ENCODE data around the gene IGFBP3. TPM values are rescaled to one million over a fixed set of nuclear protein-coding genes. Genes with fewer than 3 reads are reported as not detected.
A peak's percentile ranks its signal among the peaks of the same experiment; 100 is the strongest.

Gene IGFBP3
- total RNA-seq, 1 donor from 2014 or later = 22.0 TPM

DNA sequence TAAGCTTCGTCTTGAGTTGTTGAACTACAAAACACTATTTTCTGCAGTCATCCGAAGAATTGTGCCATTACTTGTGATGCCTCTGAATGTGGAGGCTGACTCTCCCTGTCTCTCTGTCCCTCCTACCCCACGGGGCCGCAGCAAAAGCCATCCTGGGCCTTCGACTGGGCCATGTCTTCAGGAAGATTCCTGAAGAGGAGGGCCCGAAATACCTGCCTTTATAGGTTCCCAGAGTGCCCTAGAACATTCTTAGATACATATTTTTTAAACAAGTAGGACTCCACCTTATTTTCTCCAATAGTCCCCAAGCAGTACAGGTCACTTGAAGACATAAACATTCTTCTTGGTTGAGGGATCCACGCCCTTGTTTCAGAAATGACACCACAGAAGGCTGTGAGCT is 8.1 kb downstream of the IGFBP3 start:
- no peak for TF ChIP-seq EZH2 (IDR thresholded peaks at IDR 0.05)
- TF ChIP-seq, protein P1, sequence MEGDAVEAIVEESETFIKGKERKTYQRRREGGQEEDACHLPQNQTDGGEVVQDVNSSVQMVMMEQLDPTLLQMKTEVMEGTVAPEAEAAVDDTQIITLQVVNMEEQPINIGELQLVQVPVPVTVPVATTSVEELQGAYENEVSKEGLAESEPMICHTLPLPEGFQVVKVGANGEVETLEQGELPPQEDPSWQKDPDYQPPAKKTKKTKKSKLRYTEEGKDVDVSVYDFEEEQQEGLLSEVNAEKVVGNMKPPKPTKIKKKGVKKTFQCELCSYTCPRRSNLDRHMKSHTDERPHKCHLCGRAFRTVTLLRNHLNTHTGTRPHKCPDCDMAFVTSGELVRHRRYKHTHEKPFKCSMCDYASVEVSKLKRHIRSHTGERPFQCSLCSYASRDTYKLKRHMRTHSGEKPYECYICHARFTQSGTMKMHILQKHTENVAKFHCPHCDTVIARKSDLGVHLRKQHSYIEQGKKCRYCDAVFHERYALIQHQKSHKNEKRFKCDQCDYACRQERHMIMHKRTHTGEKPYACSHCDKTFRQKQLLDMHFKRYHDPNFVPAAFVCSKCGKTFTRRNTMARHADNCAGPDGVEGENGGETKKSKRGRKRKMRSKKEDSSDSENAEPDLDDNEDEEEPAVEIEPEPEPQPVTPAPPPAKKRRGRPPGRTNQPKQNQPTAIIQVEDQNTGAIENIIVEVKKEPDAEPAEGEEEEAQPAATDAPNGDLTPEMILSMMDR (IDR thresholded peaks at IDR 0.05) = no peak
- TF ChIP-seq EZH2phosphoT487 (IDR thresholded peaks at IDR 0.05) = no peak
- H3K4me1 Mint-ChIP-seq = peaks cover 2% of the 10 kb centered on the region
- Histone ChIP-seq H3K9ac (no peak overlapping the region), H3K27me3 (peaks cover 4% of the 10 kb centered on the region), H3K4me2 (no peak overlapping the region), H4K20me1 (ENCODE audit: low read depth) (no peaks in the 10 kb centered on the region), H3K4me1 (no peaks in the 10 kb centered on the region), H3K27ac (no peak overlapping the region), H3K36me3 (no peaks in the 10 kb centered on the region), H3K9me3 (ENCODE audit: low read depth) (no peaks in the 10 kb centered on the region), H3K79me2 (ENCODE audit: low read depth) (no peaks in the 10 kb centered on the region), H2AFZ (replicated peaks) (no peak overlapping the region), H3F3A (ENCODE audit: low read depth) (no peaks in the 10 kb centered on the region), H3K4me3 (no peak overlapping the region)
- peaks cover 5% of the 10 kb centered on the region for H3K27me3 Mint-ChIP-seq (ENCODE audit: insufficient read depth, low read depth)
- no peaks in the 10 kb centered on the region for H3K36me3 Mint-ChIP-seq
- no peaks in the 10 kb centered on the region for H3K9me3 Mint-ChIP-seq
- no peak for DNase-seq (ENCODE audit: low spot score)
- H3K4me3 Mint-ChIP-seq = no peak overlapping the region
- peak overlapping the region; percentile 50 for H3K27ac Mint-ChIP-seq

DNA sequence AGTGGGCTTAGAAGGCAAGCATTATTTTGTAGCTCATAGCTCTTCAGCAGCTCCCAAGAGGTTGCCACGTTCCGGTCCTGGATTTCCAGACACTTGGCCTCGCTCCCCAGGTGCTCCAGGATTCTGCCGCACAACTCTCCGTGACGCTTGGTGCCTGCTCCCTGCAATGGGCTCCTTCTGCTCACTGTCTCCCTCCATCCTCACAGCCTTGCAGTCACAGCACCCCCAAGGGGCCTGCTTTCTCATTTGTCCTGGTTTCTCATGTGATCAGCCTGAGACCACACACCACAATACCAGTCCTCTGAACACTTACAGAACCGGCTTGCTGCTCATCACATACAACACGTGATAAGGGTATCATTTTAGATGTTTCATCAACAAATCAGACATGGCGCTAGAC is 9.8 kb downstream of the IGFBP3 start:
- H3K9me3 ChIP-seq (ENCODE audit: low read depth) = no peaks in the 10 kb centered on the region
- no peak overlapping the region for H3K4me3 ChIP-seq
- no peak overlapping the region for H3K4me2 ChIP-seq
- no peak for DNase-seq (ENCODE audit: low spot score)
- Mint-ChIP-seq H3K36me3 (no peaks in the 10 kb centered on the region), H3K27ac (no peak overlapping the region), H3K4me1 (no peaks in the 10 kb centered on the region), H3K27me3 (ENCODE audit: insufficient read depth, low read depth) (peaks cover 4% of the 10 kb centered on the region), H3K4me3 (no peak overlapping the region), H3K9me3 (no peaks in the 10 kb centered on the region)
- TF ChIP-seq, protein P1 (IDR thresholded peaks at IDR 0.05) = no peak
- TF ChIP-seq EZH2 (IDR thresholded peaks at IDR 0.05) = no peak
- no peak for TF ChIP-seq EZH2phosphoT487 (IDR thresholded peaks at IDR 0.05)
- no peaks in the 10 kb centered on the region for H4K20me1 ChIP-seq (ENCODE audit: low read depth)
- H3K36me3 ChIP-seq = no peaks in the 10 kb centered on the region
- H2AFZ ChIP-seq (replicated peaks) = no peak overlapping the region
- H3K27ac ChIP-seq = no peak overlapping the region
- H3F3A ChIP-seq (ENCODE audit: low read depth) = no peaks in the 10 kb centered on the region
- H3K27me3 ChIP-seq = no peaks in the 10 kb centered on the region
- H3K4me1 ChIP-seq = no peaks in the 10 kb centered on the region
- H3K79me2 ChIP-seq (ENCODE audit: low read depth) = no peaks in the 10 kb centered on the region
- no peak overlapping the region for H3K9ac ChIP-seq

DNA sequence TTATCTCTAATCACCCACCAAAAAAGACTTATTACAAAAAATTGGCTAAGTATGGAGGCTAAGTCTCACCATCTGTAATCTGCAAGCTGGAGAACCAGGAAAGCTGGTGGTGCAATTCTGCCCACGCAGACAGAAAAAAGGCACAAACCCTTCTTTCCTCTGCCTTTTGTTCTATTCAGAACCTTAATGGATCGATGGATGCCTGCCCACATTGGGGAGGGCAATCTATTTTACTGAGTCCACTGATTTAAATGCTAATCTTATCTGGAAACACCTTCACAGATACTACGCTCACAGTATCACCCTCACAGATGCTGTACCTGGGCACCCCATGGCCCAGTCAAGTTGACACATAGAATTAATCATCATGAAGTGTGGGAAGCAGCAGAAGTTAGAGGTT is 10.2 kb downstream of the IGFBP3 start:
- no peaks in the 10 kb centered on the region for H3F3A ChIP-seq (ENCODE audit: low read depth)
- no peak overlapping the region for H3K4me3 Mint-ChIP-seq
- H2AFZ ChIP-seq (replicated peaks) = no peak overlapping the region
- H3K9ac ChIP-seq = no peak overlapping the region
- TF ChIP-seq, protein P1 (IDR thresholded peaks at IDR 0.05) = no peak
- TF ChIP-seq EZH2 (IDR thresholded peaks at IDR 0.05) (no peak), EZH2phosphoT487 (IDR thresholded peaks at IDR 0.05) (no peak)
- no peak overlapping the region for H3K4me2 ChIP-seq
- no peak for DNase-seq (ENCODE audit: low spot score)
- H3K9me3 Mint-ChIP-seq = no peaks in the 10 kb centered on the region
- no peaks in the 10 kb centered on the region for H3K36me3 Mint-ChIP-seq
- peaks cover 1% of the 10 kb centered on the region for H3K27me3 ChIP-seq
- H3K9me3 ChIP-seq (ENCODE audit: low read depth) = no peaks in the 10 kb centered on the region
- H3K27ac ChIP-seq = no peak overlapping the region
- H3K27ac Mint-ChIP-seq = no peak overlapping the region
- no peak overlapping the region for H3K4me3 ChIP-seq
- peaks cover 4% of the 10 kb centered on the region for H3K27me3 Mint-ChIP-seq (ENCODE audit: insufficient read depth, low read depth)
- H3K4me1 Mint-ChIP-seq = no peaks in the 10 kb centered on the region
- no peaks in the 10 kb centered on the region for H4K20me1 ChIP-seq (ENCODE audit: low read depth)
- H3K79me2 ChIP-seq (ENCODE audit: low read depth) = no peaks in the 10 kb centered on the region
- H3K36me3 ChIP-seq = no peaks in the 10 kb centered on the region
- no peaks in the 10 kb centered on the region for H3K4me1 ChIP-seq
